Activated CD4-positive, alpha-beta T cell treated with anti-CD3 and anti-CD28 coated beads, Interleukin-2, amount 50 U/mL, for 1 hour (primary cell): ENCODE results near the gene LEO1.

Experiments
- DNase-seq: peaks from one replicate; pipeline ENCODE4 v3.0.0-alpha.2; 2020

LEO1 gene

DNA sequence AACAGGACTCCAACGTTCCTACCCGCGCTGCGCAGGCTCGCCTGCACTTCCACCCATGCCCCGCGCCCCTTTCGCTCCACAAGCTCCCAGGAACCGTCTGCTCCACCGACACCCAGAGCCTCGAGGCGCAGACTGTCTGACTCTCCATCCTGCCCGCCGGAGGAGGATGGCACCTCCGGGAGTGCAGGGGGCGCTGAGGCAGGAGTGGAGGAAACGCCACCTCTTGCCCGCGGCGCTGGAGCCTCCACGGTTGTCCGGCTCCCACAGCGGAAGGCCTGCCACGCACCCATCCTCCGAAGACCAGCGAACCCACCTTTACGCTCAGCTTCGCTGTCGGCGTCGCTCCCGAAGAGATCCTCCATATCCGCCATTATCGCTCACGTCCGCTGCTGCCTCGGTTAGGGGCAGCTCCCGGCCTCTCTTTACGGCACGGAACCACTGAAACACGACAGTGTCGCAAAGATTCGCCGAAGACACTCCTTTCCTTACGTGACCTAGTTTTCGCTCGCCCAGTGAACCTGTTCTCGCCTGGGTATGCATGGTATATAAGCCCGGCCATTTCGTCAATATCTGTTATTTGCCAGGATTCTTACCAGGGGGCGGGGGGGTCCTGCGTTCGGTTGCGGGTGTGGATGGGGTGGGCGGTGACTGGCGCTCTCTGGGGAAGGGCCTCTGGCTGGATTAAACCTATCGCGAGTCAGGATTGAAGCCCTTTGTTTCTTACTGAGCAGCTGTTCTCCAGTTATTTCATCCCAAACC is at the start of gene LEO1:
TSS of gene LEO1 (minus strand) at position 404 of the 759 bp plus-strand sequence. CDS start at position 371, 33 bp downstream.
- DNase-seq = peak; percentile 81

- DNase-seq = peak; percentile 51
These were observed 49.6 kb upstream of the LEO1 start for GRCh38 chr15:52021128-52021671.

GRCh38 chr15:52020221-52021085 is 48.9 kb upstream of the LEO1 start:
- no peak for DNase-seq

GRCh38 chr15:52019394-52020220 is 48.0 kb upstream of the LEO1 start:
- DNase-seq = peak; percentile 53

GRCh38 chr15:52018693-52019393 is 47.3 kb upstream of the LEO1 start, which contains the start of gene MAPK6:
MAPK6 (plus strand) TSS chr15:52019219; CDS start chr15:52046461, 27,242 bp downstream.
- peak; percentile 93 for DNase-seq

- DNase-seq = no peak
These were observed 46.7 kb upstream of the LEO1 start for GRCh38 chr15:52018244-52018643.

GRCh38 chr15:52016316-52016715 is 44.7 kb upstream of the LEO1 start:
- DNase-seq = no peak

- DNase-seq = no peak
These were observed 43.0 kb upstream of the LEO1 start for GRCh38 chr15:52014616-52015015.

DNA sequence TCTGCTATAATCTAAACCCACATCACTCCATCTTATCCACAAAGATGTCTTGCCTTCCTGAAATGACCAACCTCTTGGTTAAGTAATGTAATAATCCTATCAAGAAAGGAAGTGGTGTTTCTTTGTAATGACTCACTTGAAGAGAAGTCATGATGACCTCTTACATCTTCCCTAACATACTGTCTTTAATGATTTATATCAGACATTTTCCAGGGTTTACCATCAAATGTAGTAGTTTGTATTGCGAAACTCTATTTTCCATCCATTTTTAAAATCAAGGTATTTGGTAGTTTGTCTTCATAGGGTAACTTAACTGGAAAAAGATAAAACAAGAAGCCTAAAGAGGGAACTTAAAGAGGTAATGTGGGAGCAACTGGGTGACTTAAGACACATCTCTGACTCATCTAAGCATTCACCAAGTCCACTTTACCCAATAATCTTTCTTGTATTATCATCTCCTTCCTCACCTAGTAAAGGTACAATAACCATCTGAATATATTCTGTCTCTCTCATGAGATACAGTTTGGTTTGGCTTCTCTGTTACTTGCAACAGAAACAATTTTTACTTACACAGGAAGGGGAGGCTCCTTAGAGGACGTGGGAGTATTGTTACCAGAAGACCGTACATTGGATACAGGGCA is 41.7 kb upstream of the LEO1 start:
- DNase-seq = no peak

DNA sequence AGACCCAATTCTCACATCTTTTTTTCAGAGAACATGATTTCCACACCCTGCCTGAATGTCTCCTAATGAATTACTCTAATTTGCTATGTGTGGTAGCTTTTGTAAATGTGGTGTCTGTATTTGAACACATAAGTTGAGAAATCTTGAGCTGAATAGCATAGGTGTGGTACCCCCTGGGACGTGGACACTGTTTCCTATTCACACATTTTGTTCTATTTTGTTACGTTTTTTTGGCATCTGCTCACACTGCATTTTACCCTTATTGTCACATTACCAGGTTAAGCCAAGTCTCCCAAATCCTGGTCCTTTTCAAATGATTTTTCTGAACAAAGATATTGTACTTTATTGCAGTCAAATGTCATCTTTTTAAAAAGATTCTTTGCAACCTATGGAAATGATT is 40.6 kb upstream of the LEO1 start:
- DNase-seq = no peak

DNA sequence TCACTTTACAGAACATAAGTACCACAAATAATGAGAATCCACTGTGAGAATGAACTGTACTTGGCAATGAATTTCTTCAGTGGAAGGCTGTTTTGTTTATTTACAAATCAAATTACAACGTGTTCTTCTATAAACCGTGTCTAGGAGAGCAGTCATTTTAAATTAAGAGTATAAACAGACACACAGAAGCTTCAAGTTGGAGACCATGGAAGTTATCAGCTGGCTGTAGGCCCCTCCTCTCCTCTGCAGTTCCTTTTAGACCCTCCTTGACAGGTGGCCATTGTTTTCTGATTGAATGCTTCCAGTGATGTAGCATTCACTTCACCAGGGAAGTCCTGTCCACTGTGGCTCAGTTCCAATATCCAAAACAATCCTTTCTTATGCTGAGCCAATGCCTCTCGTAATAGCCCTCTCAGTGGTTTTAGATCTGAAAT is 40.1 kb upstream of the LEO1 start:
- no peak for DNase-seq

DNA sequence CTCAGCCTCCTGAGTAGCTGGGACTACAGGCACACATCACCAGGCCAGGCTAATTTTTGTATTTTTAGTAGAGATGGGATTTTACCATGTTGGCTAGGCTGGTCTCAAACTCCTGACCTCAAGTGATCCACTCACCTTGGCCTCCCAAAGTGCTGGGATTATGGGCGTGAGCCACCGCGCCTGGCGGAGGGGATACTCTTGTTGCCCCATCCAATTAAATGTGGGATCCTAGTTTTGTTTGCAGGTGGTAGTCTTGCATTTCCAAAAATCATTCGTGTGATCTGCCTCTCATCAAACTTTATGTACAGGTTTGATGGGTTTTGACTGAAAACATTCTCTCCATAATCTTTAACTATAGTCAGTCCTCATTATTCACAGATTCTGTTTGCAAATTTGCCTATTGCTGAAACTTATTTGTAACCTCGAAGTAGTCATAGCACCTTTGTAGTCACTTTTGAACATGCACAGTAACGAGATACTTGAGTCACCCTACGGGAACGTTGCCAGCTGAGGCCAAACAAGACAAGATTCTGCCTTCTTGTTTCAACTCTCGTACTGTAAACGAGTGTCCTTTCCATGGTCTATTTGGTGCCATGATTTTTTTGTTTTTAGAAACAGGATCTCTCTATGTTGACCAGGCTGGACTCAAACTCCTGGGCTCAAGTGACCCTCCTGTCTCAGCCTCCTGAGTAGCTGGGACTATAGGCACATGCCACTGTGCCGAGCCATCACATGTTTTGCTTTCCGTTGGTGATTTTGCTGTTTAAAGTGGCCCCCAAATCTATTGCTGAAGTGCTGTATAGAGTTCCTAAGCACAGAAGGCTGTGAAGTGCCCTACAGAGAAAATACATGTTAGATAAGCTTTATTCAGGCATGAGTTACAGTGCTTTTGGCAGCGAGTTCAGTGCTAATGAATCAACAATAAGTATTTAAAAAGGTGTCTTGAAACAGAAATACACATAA is 39.3 kb upstream of the LEO1 start:
- no peak for DNase-seq

DNA sequence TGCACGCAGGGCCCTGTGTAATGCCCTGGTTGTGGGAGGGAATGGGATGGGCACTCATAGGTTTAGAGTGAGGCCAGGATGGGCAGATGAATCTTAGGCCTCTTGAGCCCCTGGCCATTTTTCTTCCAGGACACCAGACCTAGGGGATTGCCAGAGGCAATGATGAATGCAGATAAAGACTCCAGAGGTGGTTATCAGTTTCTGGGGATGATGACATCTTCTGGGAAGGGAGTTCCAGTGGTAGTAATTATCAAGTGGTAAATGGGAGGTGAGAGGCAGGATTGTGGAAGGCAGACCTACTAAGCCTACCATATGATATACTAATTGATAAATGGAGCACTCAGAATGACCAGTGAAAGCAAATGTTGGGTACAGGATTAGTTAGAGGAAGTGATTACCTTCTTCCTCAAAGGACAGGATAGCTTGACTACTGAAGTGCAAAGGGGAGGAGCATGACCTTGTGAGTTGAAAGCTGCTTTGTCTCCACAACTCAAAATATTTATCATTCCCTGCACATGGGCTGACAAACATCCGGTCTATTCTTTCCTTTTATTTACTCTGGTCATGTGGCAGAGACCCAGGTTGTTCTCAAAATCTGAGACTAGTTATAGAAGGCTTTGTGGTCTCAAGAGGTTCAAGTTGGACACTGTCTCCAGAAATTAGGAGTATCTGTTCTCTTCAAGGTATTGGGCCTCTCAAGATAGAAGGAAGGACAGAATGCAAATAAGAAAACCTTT is 37.3 kb upstream of the LEO1 start:
- no peak for DNase-seq

DNA sequence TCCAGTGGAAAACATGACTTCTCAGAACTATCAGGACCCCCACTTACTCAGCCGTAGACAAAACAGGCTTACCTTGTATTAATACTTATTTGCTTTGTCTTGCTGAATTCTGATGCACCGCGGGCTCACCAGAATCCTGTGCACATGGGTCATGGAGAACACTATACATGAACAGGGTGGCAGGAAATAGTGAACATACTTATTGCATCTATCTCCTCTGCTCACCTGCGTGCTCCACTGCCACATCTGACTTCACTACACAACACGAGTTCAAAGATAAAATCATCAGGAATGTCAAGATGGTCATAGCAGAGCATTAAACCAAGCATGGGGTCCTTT is 36.8 kb upstream of the LEO1 start:
- DNase-seq = no peak

DNA sequence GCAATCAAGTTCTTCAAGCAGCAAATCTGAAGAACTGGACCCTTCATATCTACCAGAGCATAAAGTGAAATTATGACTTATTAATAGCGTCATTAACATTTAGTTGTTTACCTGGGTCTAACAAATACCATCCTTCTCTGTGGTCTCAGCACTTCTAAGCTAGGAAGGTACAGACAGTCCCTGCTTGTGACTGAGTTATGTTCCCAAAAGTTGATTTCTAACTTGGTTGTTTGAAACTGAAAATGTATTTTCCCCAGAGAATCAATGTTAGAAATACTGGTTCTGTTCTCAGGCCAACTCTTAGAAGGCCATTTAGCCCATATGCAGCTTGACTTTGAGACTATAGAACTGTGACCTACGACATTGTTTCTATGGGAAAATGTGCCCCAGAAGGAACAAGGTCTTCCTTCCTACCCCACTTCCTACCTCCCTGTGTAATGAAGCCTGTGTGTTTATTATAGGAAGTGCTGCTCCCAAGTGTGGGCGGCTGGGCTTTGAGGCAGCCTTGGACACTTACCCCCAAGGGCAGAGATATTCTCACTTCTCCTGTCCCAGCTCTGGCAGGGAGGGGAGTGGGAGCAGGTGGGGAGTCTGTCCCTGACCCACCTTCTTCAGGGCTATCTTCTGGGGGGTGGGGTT is 35.2 kb upstream of the LEO1 start:
- DNase-seq = no peak

GRCh38 chr15:52005748-52006701 is 34.4 kb upstream of the LEO1 start:
- no peak for DNase-seq

GRCh38 chr15:52004806-52005205 is 33.2 kb upstream of the LEO1 start:
- no peak for DNase-seq

GRCh38 chr15:52003710-52004109 is 32.1 kb upstream of the LEO1 start:
- DNase-seq = no peak
